DOHH2 (cell line): Measurements from ENCODE around the gene ATP10A.

Experiments
- EZH2phosphoT487 ChIP-seq: fragments of 200-600 bp; sonication (generic); IDR thresholded peaks from 2 replicates; pipeline ENCODE4 v1.6.1; 2017; ENCODE audit warnings: borderline replicate concordance, mild to moderate bottlenecking, antibody characterized with exemption, low read length, moderate library complexity, mixed read lengths
- TF ChIP-seq, protein P1 (sequence below): fragments of 200-600 bp; sonication (generic); IDR thresholded peaks from one replicate; pipeline ENCODE4 v1.5.1; 2014; ENCODE audit warnings: antibody characterized with exemption, mild to moderate bottlenecking, low read depth, low read length; ENCODE audit not compliant: poor library complexity, severe bottlenecking

DNA sequence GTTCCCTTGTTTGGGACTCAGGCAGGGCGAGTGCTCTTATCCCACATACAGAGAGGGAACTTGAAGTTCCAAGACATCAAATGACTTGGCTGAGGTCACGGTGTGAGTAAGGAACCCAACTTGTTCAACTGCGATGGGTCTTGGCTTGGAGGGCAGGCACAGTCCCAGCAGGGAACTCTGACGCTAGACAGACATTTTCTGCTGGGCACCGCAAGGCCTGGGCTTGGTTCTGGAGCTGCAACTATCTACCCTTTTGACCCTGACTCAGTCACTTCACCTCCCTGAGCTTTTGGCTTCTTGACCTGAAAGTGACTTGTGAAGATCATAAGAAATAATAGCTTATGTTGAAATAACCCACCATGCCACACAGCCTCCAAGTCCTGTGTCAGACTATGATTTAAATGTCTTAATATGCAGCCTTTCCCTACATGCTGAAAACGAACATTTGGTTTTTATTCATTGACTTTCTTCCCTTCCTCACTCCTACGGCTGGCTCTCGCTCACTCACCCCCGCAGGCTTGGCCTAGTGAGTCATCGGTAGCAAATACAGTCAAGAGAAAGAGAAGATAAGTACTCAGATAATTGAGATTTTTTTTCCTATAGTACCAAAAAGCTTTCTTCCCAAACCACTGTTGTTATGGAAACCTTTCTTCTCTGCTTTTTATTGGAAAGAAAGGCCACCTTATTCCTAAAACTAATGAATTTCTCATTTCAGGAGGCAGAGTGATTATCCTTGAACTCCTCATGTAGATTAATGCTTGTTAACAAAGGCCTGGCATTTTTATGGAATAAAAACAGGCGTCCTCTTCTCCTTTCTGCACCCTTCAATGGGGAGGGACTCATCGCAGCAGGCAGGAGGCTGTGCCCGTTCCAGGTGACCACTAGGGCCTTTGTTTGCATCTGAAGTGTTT, 178.4 kb downstream of the ATP10A start:
- TF ChIP-seq, protein P1, sequence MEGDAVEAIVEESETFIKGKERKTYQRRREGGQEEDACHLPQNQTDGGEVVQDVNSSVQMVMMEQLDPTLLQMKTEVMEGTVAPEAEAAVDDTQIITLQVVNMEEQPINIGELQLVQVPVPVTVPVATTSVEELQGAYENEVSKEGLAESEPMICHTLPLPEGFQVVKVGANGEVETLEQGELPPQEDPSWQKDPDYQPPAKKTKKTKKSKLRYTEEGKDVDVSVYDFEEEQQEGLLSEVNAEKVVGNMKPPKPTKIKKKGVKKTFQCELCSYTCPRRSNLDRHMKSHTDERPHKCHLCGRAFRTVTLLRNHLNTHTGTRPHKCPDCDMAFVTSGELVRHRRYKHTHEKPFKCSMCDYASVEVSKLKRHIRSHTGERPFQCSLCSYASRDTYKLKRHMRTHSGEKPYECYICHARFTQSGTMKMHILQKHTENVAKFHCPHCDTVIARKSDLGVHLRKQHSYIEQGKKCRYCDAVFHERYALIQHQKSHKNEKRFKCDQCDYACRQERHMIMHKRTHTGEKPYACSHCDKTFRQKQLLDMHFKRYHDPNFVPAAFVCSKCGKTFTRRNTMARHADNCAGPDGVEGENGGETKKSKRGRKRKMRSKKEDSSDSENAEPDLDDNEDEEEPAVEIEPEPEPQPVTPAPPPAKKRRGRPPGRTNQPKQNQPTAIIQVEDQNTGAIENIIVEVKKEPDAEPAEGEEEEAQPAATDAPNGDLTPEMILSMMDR: no peak
- no peak for TF ChIP-seq EZH2phosphoT487
